MCF 10A (cell line): ENCODE measurements around the gene DUSP23. TPM values are rescaled to one million over a fixed set of nuclear protein-coding genes. Genes with fewer than 3 reads are reported as not detected.

Source experiments
- BruUV-seq: library from RNA; stranded (reverse); fragments of 400-500 nt; replicated peaks from 2 replicates; lab custom pipeline; 2021; lab: Mats Ljungman, UMichigan
- CTCF ChIA-PET: fragments of 300-600 bp; sonication (Branson Sonifier 250); formaldehyde crosslinking; extraction: SDS; loops from one replicate; lab custom pipeline; 2021; ENCODE audit warnings: antibody characterized with exemption, inconsistent platforms; lab: Yijun Ruan, JAX
- POLR2A ChIA-PET: fragments of 300-600, 350-650 bp; sonication (Branson Sonifier 250); formaldehyde crosslinking; extraction: SDS; loops from one replicate; lab custom pipeline; 2020; ENCODE audit warnings: antibody characterized with exemption, inconsistent platforms; lab: Yijun Ruan, JAX
- DNase-seq: peaks from one replicate; pipeline ENCODE4 v3.0.0-alpha.2; 2018; ENCODE audit not compliant: unreplicated experiment
- H3K27ac Mint-ChIP-seq: one replicate; pipeline ENCODE4 v1.8.0; 2022; ENCODE audit warnings: mild to moderate bottlenecking, low read depth, mixed read lengths; ENCODE audit not compliant: unreplicated experiment
- H3K27me3 Mint-ChIP-seq: one replicate; pipeline ENCODE4 v1.8.0; 2022; ENCODE audit warnings: mixed read lengths; ENCODE audit not compliant: insufficient read depth, unreplicated experiment
- H3K36me3 Mint-ChIP-seq: one replicate; pipeline ENCODE4 v1.8.0; 2022; ENCODE audit warnings: mild to moderate bottlenecking, moderate library complexity, mixed read lengths; ENCODE audit not compliant: insufficient read depth, unreplicated experiment
- H3K4me1 Mint-ChIP-seq: one replicate; pipeline ENCODE4 v1.8.0; 2022; ENCODE audit warnings: mixed read lengths; ENCODE audit not compliant: insufficient read depth, unreplicated experiment
- H3K4me3 Mint-ChIP-seq: one replicate; pipeline ENCODE4 v1.8.0; 2022; ENCODE audit warnings: mild to moderate bottlenecking, moderate library complexity, mixed read lengths; ENCODE audit not compliant: unreplicated experiment
- H3K9me3 Mint-ChIP-seq: one replicate; pipeline ENCODE4 v1.8.0; 2022; ENCODE audit warnings: mixed read lengths; ENCODE audit not compliant: unreplicated experiment
- intact Hi-C: fragments of 100-400 bp; cut with micrococcal nuclease; formaldehyde crosslinking; loops from 2 replicates; pipeline ENCODE4 v1.14.1; 2022
- total RNA-seq: library from RNA; stranded (reverse); gene quantifications from 2 replicates; pipeline ENCODE4 v1.2.3, GENCODE V29; 2022
- TF ChIP-seq, protein P1 (sequence below): fragments of 200-600 bp; IDR thresholded peaks from one replicate; pipeline ENCODE4 v1.8.0; 2022; ENCODE audit warnings: antibody characterized with exemption, mild to moderate bottlenecking; ENCODE audit not compliant: unreplicated experiment

Gene DUSP23
- total RNA-seq, 1 experiment from 2014 or later: 178 TPM

DNA sequence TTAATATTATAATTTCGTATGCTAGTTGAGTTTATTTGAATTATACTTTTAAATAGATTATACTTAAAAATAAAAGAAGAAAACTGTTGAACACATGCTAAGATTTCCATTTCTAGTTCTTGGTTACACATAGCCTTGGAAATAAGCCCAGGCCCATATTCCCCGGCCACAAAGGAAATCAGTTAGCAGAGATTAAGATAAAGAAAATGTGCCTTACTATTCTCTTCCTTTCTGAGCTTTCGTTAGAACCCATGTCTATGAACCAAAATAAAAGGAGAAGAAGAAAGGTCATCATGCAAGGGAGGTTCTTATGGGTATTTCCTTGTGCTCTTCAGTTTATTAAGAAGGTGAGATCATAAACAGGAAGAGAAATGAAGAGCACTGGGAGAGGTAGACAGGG, 34.1 kb upstream of the DUSP23 start:
- ChIA-PET POLR2A (interaction anchor here (0.6 to 0.7 kb wide), 2 partner anchors 39 to 218 kb away, joined by 3 read pairs; no protein-coding TSS in a partner anchor), CTCF (interaction anchor here (0.6 kb wide), 1 partner anchor 145 kb away, joined by 3 read pairs; no protein-coding TSS in a partner anchor)
- H3K27me3 Mint-ChIP-seq: no peaks in the 10 kb centered on the region
- no peak overlapping the region for H3K27ac Mint-ChIP-seq
- no peak for DNase-seq
- TF ChIP-seq, protein P1, sequence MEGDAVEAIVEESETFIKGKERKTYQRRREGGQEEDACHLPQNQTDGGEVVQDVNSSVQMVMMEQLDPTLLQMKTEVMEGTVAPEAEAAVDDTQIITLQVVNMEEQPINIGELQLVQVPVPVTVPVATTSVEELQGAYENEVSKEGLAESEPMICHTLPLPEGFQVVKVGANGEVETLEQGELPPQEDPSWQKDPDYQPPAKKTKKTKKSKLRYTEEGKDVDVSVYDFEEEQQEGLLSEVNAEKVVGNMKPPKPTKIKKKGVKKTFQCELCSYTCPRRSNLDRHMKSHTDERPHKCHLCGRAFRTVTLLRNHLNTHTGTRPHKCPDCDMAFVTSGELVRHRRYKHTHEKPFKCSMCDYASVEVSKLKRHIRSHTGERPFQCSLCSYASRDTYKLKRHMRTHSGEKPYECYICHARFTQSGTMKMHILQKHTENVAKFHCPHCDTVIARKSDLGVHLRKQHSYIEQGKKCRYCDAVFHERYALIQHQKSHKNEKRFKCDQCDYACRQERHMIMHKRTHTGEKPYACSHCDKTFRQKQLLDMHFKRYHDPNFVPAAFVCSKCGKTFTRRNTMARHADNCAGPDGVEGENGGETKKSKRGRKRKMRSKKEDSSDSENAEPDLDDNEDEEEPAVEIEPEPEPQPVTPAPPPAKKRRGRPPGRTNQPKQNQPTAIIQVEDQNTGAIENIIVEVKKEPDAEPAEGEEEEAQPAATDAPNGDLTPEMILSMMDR: no peak
- BruUV-seq: no TSS peak
- H3K9me3 Mint-ChIP-seq: no peaks in the 10 kb centered on the region
- H3K4me1 Mint-ChIP-seq: peaks cover 19% of the 10 kb centered on the region
- no peaks in the 10 kb centered on the region for H3K36me3 Mint-ChIP-seq
- H3K4me3 Mint-ChIP-seq: no peak overlapping the region
- intact Hi-C loops: no loop called here

DNA sequence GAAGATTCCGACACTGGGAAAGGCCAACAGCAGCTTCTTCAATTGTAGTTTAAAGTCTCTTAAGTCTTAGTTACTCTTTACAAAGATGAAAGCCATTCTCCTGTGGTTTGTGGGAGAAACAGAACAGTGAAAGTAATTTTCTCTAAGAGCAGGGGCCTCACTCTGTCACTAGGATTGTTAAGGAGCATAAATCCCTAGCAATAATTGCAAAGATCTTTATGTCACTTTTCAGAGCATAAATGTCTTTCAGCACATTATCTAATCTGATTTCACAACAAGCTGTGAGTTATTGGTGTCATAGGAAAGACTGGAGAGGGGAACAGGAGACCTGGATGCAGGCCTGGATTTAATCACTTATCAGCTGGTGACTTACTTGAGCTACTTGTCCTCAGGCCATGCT, 32.4 kb upstream of the DUSP23 start:
- no peaks in the 10 kb centered on the region for H3K27me3 Mint-ChIP-seq
- DNase-seq: no peak
- H3K4me1 Mint-ChIP-seq: peaks cover 29% of the 10 kb centered on the region
- TF ChIP-seq, protein P1: no peak
- H3K36me3 Mint-ChIP-seq: peaks cover 5% of the 10 kb centered on the region
- intact Hi-C loops: no loop called here
- H3K9me3 Mint-ChIP-seq: no peaks in the 10 kb centered on the region
- BruUV-seq: no TSS peak
- POLR2A ChIA-PET: interaction anchor here (0.6 to 1.6 kb wide), 2 partner anchors 33 to 258 kb away, joined by 3 to 4 read pairs; no protein-coding TSS in a partner anchor
- H3K27ac Mint-ChIP-seq: peak overlapping the region; percentile 57
- H3K4me3 Mint-ChIP-seq: no peak overlapping the region
- CTCF ChIA-PET: interaction anchor here (0.7 to 2.3 kb wide), 6 partner anchors 10 to 536 kb away, joined by 3 to 17 read pairs (median 5); no protein-coding TSS in a partner anchor

DNA sequence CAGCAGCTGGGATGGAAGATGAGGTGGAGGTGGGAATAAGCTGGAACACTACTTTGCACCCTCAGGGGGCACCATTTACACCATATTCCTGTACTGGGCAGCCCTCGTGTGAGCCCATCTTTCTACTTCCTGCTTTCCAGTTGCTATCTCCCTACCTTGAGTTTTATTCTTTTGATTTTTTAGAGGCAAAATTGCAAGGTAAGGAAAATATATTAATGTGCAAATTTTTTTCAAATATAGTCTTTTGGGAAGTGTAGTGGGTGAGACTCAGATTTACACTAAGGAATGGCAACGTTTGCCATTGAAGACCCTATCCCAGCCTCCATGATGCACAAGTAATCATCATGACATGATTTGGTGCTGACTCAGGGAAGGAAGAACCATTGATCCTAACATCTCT, 31.1 kb upstream of the DUSP23 start:
- no peak overlapping the region for H3K4me3 Mint-ChIP-seq
- intact Hi-C loops: loop anchor here (10.0 kb wide), 1 partner anchor 255 kb away; no protein-coding TSS in a partner anchor
- H3K27ac Mint-ChIP-seq: peak overlapping the region; percentile 57
- TF ChIP-seq, protein P1: no peak
- no peaks in the 10 kb centered on the region for H3K27me3 Mint-ChIP-seq
- peaks cover 31% of the 10 kb centered on the region for H3K4me1 Mint-ChIP-seq
- no peak for DNase-seq
- BruUV-seq: no TSS peak
- no peaks in the 10 kb centered on the region for H3K9me3 Mint-ChIP-seq
- ChIA-PET CTCF (interaction anchor here (0.8 to 2.0 kb wide), 4 partner anchors 26 to 539 kb away, joined by 3 to 8 read pairs (median 6); no protein-coding TSS in a partner anchor), POLR2A (no interaction called here)
- peaks cover 5% of the 10 kb centered on the region for H3K36me3 Mint-ChIP-seq

DNA sequence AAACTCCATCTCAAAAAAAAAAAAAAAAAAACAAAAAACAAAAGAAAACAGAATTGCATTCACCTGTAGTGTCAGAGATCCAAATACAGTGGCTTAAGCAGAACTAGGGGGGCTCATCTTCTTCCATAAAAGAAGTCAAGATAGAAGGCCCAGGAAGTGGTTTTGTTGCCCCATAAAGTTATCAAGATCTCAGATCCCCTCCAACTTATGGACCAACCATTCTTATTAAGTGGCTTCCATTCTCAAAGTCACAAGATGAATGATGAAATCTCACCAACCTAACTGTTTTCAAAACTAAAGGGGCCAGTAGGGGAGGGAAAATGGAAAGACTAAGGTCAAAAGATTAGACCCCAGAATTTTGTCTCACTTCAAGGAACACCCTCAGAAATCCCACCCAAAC, 30.1 kb upstream of the DUSP23 start:
- no TSS peak for BruUV-seq
- TF ChIP-seq, protein P1: no peak
- Mint-ChIP-seq H3K9me3 (no peaks in the 10 kb centered on the region), H3K27ac (peak overlapping the region; percentile 78), H3K4me3 (no peak overlapping the region), H3K4me1 (peaks cover 33% of the 10 kb centered on the region), H3K27me3 (no peaks in the 10 kb centered on the region), H3K36me3 (peaks cover 5% of the 10 kb centered on the region)
- no peak for DNase-seq
- CTCF ChIA-PET: interaction anchor here (0.7 to 2.8 kb wide), 5 partner anchors 51 to 589 kb away, joined by 3 to 11 read pairs (median 3); no protein-coding TSS in a partner anchor
- POLR2A ChIA-PET: no interaction called here
- intact Hi-C loops: loop anchor here (10.0 kb wide), 1 partner anchor 256 kb away; no protein-coding TSS in a partner anchor
